ENCODE measurements around the gene C1QTNF6. TPM values are rescaled to one million over a fixed set of nuclear protein-coding genes. Genes with fewer than 3 reads are reported as not detected.
"Not testable (repeated sequence)": the region's sequence is repeated elsewhere in the genome, so short reads cannot be mapped to it uniquely, and the experiment has no call there.

C1QTNF6 gene
- total and polyA plus RNA-seq, 10 of the 15 experiments (the other 5 are each of a cell fraction or from before 2014, with no cell fraction given), result 0.16 to 4.1 (median 1.3) TPM

DNA sequence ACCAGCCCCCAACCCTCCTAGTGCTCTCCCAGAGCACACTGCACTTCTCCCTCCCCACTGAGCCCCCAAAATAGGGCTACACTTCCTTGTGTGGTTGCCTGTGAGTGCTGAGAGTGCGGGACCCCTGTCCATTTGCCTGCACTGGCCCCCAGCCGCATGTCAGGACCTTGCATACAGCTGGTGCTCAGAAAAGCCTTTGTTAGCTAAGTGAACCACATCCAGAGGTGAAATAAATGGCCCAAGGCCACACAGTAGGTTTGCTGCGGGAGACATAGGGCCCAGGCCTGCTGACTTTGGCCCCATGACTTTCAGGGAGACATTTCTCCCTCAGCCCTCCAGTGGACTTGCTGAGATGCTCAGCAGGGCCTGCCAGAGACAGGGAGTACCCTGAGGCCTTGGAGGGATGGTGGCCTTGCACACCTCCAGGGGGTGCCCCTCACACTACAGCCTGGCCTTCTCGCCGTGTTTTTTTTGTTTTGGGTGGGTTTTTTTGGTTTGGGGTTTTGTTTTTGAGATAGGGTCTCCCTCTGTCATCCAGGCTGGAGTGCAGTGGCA is 14.0 kb upstream of the C1QTNF6 start (continued):
- no peak for TF ChIP-seq POLR2AphosphoS5 (IDR thresholded peaks at IDR 0.05; ENCODE audit: low read length)

DNA sequence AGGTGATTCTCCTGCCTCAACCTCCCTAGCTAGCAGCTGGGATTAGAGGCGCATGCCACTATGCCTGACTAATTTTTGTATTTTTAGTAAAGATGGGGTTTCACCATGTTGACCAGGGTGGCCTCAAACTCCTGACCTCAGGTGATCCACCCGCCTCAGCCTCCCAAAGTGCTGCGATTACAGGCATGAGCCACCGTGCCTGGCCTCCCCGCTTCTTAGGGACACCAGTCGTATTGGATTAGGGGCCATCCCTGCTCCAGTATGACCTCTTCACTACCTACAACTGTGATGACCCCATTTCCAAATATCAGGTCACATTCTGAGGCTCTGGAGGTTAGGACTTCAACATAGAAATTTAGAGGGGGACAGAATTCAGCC is 13.4 kb upstream of the C1QTNF6 start:
- SMC1A ChIA-PET (ENCODE audit: uncharacterized antibody, unreplicated experiment), result interaction anchor here (0.8 to 6.9 kb wide), 10 partner anchors 9 to 156 kb away, joined by 3 to 84 read pairs (median 15); partner anchors contain the start of genes CYTH4 and RAC2
- H3K27me3 ChIP-seq (replicated peaks in 1 of 2; ENCODE audit: control insufficient read depth in 2 of 2, insufficient read depth in 2 of 2, low read length in 1 of 2), result not testable (repeated sequence)

DNA sequence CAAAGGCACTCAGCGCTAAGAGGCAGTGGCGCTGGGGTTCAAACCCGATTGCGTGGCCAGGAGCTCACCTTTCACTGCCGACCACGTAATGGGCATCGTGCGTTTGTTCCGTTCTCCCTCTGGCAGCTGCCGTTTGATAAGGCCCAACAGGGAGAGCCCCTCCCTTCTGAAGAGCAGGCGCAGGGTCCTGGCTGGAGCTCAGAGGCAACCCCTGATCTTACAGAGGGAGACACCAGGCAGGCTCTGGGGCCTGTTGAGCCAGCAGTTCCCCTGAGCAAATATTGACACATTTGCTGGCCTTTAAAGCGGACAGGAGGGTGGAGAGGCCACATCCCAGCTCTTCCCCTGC is 11.7 kb upstream of the C1QTNF6 start:
- BruUV-seq (replicated peaks), result no TSS peak
- RAD21 ChIA-PET (ENCODE audit: unreplicated experiment), result interaction anchor here (0.5 to 7.1 kb wide), 31 partner anchors 16 to 259 kb away, joined by 3 to 104 read pairs (median 6); partner anchors contain the start of genes CYTH4, IL2RB and RAC2
- H3K4me1 ChIP-seq (ENCODE audit: control insufficient read depth, insufficient read depth, low read length), result peaks cover 31% of the 10 kb centered on the region
- peaks cover 5% of the 10 kb centered on the region for H3K79me2 ChIP-seq (ENCODE audit: control insufficient read depth, insufficient read depth, low read length)
- WGBS (ENCODE audit: insufficient coverage, insufficient replicate concordance, low lambda C conversion rate, missing lambda C conversion rate), result 31% methylated on average over 12 of the region's 12 CpGs
- intact Hi-C loops (cut with micrococcal nuclease; ENCODE audit: unreplicated experiment), result loop anchor here (1.0 to 10.0 kb wide), 6 partner anchors 20 to 415 kb away; partner anchors contain the start of gene IL2RB
- CTCF ChIA-PET, result interaction anchor here (0.7 to 5.7 kb wide), 50 partner anchors 9 to 1539 kb away, joined by 3 to 111 read pairs (median 4); partner anchors contain the start of genes IL2RB, KCTD17 and RAC2
- DNase-seq (ENCODE audit: low read depth, low spot score) (no peak), FAIRE-seq (no peak), ATAC-seq (peak; percentile 2)
- no peaks in the 10 kb centered on the region for H3K36me3 ChIP-seq (ENCODE audit: control insufficient read depth in 2 of 2, insufficient read depth in 2 of 2, low read length in 1 of 2)
- H2AFZ ChIP-seq (ENCODE audit: control insufficient read depth, low read depth, low read length), result peak overlapping the region; percentile 46
- H4K20me1 ChIP-seq (ENCODE audit: control insufficient read depth, insufficient read depth), result no peaks in the 10 kb centered on the region
- H3K27ac ChIP-seq (ENCODE audit: control insufficient read depth, insufficient read depth), result peak overlapping the region; percentile 39
- in situ Hi-C loops (cut with MboI), result loop anchor here (25.0 kb wide), 1 partner anchor 1812 kb away; the partner anchor contains the start of gene HMOX1
- H3K4me2 ChIP-seq (ENCODE audit: control insufficient read depth, insufficient read depth), result peak overlapping the region; percentile 36
- H3K9ac ChIP-seq (ENCODE audit: control insufficient read depth, insufficient read depth, low read length), result no peak overlapping the region; the same call in 1 of the 2 replicates
- H3K27me3 ChIP-seq (replicated peaks in 1 of 2; ENCODE audit: control insufficient read depth in 2 of 2, insufficient read depth in 2 of 2, low read length in 1 of 2), result no peaks in the 10 kb centered on the region
- SMC1A ChIA-PET (ENCODE audit: uncharacterized antibody, unreplicated experiment), result interaction anchor here (0.7 to 6.9 kb wide), 25 partner anchors 11 to 213 kb away, joined by 3 to 84 read pairs (median 5); partner anchors contain the start of genes CYTH4, IL2RB and RAC2
- H3K4me3 ChIP-seq, result no peak overlapping the region
- POLR2A ChIA-PET, result interaction anchor here (0.6 to 5.0 kb wide), 19 partner anchors 19 to 348 kb away, joined by 3 to 55 read pairs (median 5); partner anchors contain the start of genes IL2RB and RAC2
- no peaks in the 10 kb centered on the region for H3K9me3 ChIP-seq (replicated peaks; ENCODE audit: control insufficient read depth, insufficient read depth, low read length)
- TF ChIP-seq, protein P1, sequence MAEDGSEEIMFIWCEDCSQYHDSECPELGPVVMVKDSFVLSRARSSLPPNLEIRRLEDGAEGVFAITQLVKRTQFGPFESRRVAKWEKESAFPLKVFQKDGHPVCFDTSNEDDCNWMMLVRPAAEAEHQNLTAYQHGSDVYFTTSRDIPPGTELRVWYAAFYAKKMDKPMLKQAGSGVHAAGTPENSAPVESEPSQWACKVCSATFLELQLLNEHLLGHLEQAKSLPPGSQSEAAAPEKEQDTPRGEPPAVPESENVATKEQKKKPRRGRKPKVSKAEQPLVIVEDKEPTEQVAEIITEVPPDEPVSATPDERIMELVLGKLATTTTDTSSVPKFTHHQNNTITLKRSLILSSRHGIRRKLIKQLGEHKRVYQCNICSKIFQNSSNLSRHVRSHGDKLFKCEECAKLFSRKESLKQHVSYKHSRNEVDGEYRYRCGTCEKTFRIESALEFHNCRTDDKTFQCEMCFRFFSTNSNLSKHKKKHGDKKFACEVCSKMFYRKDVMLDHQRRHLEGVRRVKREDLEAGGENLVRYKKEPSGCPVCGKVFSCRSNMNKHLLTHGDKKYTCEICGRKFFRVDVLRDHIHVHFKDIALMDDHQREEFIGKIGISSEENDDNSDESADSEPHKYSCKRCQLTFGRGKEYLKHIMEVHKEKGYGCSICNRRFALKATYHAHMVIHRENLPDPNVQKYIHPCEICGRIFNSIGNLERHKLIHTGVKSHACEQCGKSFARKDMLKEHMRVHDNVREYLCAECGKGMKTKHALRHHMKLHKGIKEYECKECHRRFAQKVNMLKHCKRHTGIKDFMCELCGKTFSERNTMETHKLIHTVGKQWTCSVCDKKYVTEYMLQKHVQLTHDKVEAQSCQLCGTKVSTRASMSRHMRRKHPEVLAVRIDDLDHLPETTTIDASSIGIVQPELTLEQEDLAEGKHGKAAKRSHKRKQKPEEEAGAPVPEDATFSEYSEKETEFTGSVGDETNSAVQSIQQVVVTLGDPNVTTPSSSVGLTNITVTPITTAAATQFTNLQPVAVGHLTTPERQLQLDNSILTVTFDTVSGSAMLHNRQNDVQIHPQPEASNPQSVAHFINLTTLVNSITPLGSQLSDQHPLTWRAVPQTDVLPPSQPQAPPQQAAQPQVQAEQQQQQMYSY (CRISPR knock-in tag; IDR thresholded peaks at IDR 0.05), result no peak
- TF ChIP-seq ZNF207 (IDR thresholded peaks at IDR 0.05; ENCODE audit: borderline replicate concordance) (0 out of 2 replicates have a peak, but pooled peaks have one; percentile 2), SREBF1 (IDR thresholded peaks at IDR 0.05; ENCODE audit: low read length) (no peak), SREBF2 (IDR thresholded peaks at IDR 0.05; ENCODE audit: low read length) (no peak)
- TF ChIP-seq, protein P2, sequence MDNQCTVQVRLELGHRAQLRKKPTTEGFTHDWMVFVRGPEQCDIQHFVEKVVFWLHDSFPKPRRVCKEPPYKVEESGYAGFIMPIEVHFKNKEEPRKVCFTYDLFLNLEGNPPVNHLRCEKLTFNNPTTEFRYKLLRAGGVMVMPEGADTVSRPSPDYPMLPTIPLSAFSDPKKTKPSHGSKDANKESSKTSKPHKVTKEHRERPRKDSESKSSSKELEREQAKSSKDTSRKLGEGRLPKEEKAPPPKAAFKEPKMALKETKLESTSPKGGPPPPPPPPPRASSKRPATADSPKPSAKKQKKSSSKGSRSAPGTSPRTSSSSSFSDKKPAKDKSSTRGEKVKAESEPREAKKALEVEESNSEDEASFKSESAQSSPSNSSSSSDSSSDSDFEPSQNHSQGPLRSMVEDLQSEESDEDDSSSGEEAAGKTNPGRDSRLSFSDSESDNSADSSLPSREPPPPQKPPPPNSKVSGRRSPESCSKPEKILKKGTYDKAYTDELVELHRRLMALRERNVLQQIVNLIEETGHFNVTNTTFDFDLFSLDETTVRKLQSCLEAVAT (IDR thresholded peaks at IDR 0.05), result peak; percentile 73

More for the DNA sequence above, 13.4 kb upstream of the C1QTNF6 start:
- H3K4me1 ChIP-seq (ENCODE audit: control insufficient read depth, insufficient read depth, low read length), result peaks cover 31% of the 10 kb centered on the region
- intact Hi-C loops (cut with micrococcal nuclease; ENCODE audit: unreplicated experiment); H2AFZ ChIP-seq (ENCODE audit: control insufficient read depth, low read depth, low read length); H3K79me2 ChIP-seq (ENCODE audit: control insufficient read depth, insufficient read depth, low read length); FAIRE-seq; H3K4me3 ChIP-seq; BruUV-seq (replicated peaks); H3K27ac ChIP-seq (ENCODE audit: control insufficient read depth, insufficient read depth); ATAC-seq; DNase-seq (ENCODE audit: low read depth, low spot score); H3K9me3 ChIP-seq (replicated peaks; ENCODE audit: control insufficient read depth, insufficient read depth, low read length); H3K4me2 ChIP-seq (ENCODE audit: control insufficient read depth, insufficient read depth); H4K20me1 ChIP-seq (ENCODE audit: control insufficient read depth, insufficient read depth); H3K36me3 ChIP-seq (ENCODE audit: control insufficient read depth in 2 of 2, insufficient read depth in 2 of 2, low read length in 1 of 2); H3K9ac ChIP-seq (ENCODE audit: control insufficient read depth, insufficient read depth, low read length): not testable (repeated sequence)
- 0 out of 2 replicates have a peak, but pooled peaks have one; percentile 14 for TF ChIP-seq NR2F1 (conservative IDR thresholded peaks at IDR 0.05)
- TF ChIP-seq BHLHE40 (IDR thresholded peaks at IDR 0.05; ENCODE audit: borderline replicate concordance in 1 of 2, low read depth in 2 of 2, low read length in 1 of 2), result 0 out of 4 replicates have a peak, but pooled peaks of 1 of the 2 experiments have one; percentile 6
- RAD21 ChIA-PET (ENCODE audit: unreplicated experiment), result interaction anchor here (2.3 to 7.1 kb wide), 6 partner anchors 15 to 59 kb away, joined by 11 to 104 read pairs (median 50); partner anchors contain the start of gene RAC2
- 94% methylated on average over 6 of the region's 6 CpGs for WGBS (ENCODE audit: insufficient coverage, insufficient replicate concordance, low lambda C conversion rate, missing lambda C conversion rate)
- POLR2A ChIA-PET, result interaction anchor here (0.7 to 5.0 kb wide), 8 partner anchors 17 to 82 kb away, joined by 3 to 55 read pairs (median 7); partner anchors contain the start of gene RAC2
- CTCF ChIA-PET, result interaction anchor here (0.8 to 5.7 kb wide), 17 partner anchors 9 to 155 kb away, joined by 3 to 111 read pairs (median 12); partner anchors contain the start of genes IL2RB and RAC2
- in situ Hi-C loops (cut with MboI), result loop anchor here (25.0 kb wide), 1 partner anchor 1814 kb away; the partner anchor contains the start of gene HMOX1

All from GM12878 (cell line).